ENCODE data around the gene GRWD1.

Gene GRWD1

GRCh38 chr19:48445606-48446481, at the start of gene GRWD1:
Gene GRWD1, plus strand, starts transcription at chr19:48445983. Its CDS starts 23 bp downstream, at chr19:48446006.
- no peak for FAIRE-seq

- FAIRE-seq: no peak
These were observed 49.6 kb upstream of the GRWD1 start for GRCh38 chr19:48396016-48396823.

GRCh38 chr19:48396824-48397176, 49.0 kb upstream of the GRWD1 start:
- no peak for FAIRE-seq

GRCh38 chr19:48397263-48398101, 48.3 kb upstream of the GRWD1 start:
- no peak for FAIRE-seq

GRCh38 chr19:48398102-48398374, 47.7 kb upstream of the GRWD1 start:
- no peak for FAIRE-seq

- no peak for FAIRE-seq
These were observed 47.2 kb upstream of the GRWD1 start for GRCh38 chr19:48398375-48399235.

GRCh38 chr19:48400018-48400742, 45.6 kb upstream of the GRWD1 start:
- no peak for FAIRE-seq

GRCh38 chr19:48401287-48401686, 44.5 kb upstream of the GRWD1 start:
- FAIRE-seq: no peak

- FAIRE-seq: no peak
These were observed 42.2 kb upstream of the GRWD1 start for GRCh38 chr19:48403606-48404005.

- FAIRE-seq: no peak
These were observed 40.6 kb upstream of the GRWD1 start for GRCh38 chr19:48405010-48405659.

- no peak for FAIRE-seq
These were observed 39.9 kb upstream of the GRWD1 start for GRCh38 chr19:48405850-48406249.

- no peak for FAIRE-seq
These were observed 31.8 kb upstream of the GRWD1 start for GRCh38 chr19:48413879-48414587.

- no peak for FAIRE-seq
These were observed 30.4 kb upstream of the GRWD1 start for GRCh38 chr19:48415395-48415794.

- FAIRE-seq: no peak
These were observed 30.0 kb upstream of the GRWD1 start for GRCh38 chr19:48415806-48416221.

GRCh38 chr19:48417421-48417820, 28.4 kb upstream of the GRWD1 start:
- no peak for FAIRE-seq

GRCh38 chr19:48418317-48419064, 27.3 kb upstream of the GRWD1 start:
- no peak for FAIRE-seq

- no peak for FAIRE-seq
These were observed 26.4 kb upstream of the GRWD1 start for GRCh38 chr19:48419158-48419920.

- FAIRE-seq: no peak
These were observed 24.2 kb upstream of the GRWD1 start for GRCh38 chr19:48421548-48421947.
